ENCODE measurements around the gene RICTOR.
A peak's percentile ranks its signal among the peaks of the same experiment; 100 is the strongest.

Gene RICTOR, protein sequence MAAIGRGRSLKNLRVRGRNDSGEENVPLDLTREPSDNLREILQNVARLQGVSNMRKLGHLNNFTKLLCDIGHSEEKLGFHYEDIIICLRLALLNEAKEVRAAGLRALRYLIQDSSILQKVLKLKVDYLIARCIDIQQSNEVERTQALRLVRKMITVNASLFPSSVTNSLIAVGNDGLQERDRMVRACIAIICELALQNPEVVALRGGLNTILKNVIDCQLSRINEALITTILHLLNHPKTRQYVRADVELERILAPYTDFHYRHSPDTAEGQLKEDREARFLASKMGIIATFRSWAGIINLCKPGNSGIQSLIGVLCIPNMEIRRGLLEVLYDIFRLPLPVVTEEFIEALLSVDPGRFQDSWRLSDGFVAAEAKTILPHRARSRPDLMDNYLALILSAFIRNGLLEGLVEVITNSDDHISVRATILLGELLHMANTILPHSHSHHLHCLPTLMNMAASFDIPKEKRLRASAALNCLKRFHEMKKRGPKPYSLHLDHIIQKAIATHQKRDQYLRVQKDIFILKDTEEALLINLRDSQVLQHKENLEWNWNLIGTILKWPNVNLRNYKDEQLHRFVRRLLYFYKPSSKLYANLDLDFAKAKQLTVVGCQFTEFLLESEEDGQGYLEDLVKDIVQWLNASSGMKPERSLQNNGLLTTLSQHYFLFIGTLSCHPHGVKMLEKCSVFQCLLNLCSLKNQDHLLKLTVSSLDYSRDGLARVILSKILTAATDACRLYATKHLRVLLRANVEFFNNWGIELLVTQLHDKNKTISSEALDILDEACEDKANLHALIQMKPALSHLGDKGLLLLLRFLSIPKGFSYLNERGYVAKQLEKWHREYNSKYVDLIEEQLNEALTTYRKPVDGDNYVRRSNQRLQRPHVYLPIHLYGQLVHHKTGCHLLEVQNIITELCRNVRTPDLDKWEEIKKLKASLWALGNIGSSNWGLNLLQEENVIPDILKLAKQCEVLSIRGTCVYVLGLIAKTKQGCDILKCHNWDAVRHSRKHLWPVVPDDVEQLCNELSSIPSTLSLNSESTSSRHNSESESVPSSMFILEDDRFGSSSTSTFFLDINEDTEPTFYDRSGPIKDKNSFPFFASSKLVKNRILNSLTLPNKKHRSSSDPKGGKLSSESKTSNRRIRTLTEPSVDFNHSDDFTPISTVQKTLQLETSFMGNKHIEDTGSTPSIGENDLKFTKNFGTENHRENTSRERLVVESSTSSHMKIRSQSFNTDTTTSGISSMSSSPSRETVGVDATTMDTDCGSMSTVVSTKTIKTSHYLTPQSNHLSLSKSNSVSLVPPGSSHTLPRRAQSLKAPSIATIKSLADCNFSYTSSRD (N-terminal part only)

DNA sequence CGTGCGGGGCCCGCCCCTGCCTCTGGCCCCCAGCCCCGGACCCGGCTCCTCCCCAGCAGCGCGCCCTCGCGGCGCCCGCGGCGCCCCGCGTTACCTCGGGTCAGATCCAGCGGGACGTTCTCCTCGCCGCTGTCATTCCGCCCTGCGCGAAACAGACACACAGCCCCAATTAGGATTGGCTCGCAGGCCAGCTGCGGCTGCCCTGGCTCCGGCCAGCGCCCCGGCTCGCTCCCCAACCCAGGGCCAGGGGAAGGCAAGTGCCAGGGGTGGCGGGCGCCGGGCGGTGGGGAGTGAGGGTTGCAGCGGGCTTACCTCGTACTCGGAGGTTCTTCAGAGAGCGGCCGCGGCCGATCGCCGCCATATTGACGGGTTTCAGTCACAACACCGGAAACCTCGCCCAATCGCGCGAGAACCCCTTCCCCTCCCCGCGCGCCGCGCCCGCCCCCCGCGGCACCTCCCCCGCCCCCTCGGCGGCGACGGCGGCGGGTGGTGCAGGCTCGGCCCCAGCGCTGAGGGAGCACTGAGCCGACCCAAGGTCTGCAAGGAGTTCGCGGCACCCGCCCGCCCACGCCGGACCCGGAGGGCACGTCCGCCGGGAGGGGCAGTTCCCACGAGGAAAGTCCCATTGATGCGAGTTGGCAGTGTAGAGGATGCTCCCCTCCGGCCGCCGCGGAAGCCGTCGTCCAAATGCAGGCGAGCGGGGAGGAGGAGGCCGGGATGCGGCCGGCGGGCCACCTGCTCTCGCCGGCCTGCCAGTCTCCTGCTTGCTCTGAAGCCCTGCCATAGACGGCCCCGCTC lies at the start of gene RICTOR:
Gene RICTOR, minus strand, starts transcription at position 383 of the 798 bp plus-strand sequence. Its CDS starts 22 bp downstream, at position 361.
- H3K27ac ChIP-seq = peak within 1 kb of the TSS; percentile 90
- DNase-seq (ENCODE audit: low read depth, low spot score) = peak; percentile 59

DNA sequence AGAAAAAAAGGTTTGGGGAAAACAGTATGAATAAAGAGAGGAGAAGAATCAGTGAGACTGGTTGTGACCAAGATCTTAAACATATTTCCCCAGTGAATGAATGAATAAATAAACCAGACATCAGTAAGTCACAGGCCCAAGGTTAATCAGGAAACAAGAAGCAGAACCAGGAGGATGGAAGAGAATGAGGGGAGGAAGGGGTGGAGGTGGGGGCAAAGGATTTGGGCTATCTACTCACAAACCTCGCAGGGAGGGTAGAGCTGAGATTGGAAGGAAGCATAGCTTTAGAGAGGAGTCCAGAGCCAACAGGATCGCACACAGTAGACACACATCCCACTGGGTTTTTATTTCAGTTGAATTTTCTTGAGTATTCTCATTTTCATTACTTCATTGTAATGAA lies 47.7 kb upstream of the RICTOR start:
- DNase-seq (ENCODE audit: low read depth, low spot score) = no peak
- H3K27ac ChIP-seq = no peak overlapping the region

DNA sequence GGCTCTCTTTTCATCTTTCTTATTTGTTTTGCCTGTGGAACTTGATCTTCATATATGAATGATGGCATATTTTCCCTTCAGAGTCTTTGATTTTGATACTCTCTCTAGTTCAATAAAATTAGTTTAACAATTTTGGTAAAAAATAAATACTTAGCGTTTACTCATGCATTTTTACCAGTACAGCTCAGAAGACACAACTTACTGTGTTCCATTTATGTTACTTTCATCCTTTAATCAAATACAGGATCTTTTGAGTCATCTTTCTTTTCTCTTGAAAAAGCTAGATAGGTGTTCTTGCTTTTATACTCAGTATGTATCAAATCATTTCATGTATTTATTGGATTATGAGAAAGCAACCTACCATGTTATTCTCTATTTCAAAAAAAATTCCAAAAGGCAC lies 47.1 kb upstream of the RICTOR start:
- no peak overlapping the region for H3K27ac ChIP-seq
- no peak for DNase-seq (ENCODE audit: low read depth, low spot score)

DNA sequence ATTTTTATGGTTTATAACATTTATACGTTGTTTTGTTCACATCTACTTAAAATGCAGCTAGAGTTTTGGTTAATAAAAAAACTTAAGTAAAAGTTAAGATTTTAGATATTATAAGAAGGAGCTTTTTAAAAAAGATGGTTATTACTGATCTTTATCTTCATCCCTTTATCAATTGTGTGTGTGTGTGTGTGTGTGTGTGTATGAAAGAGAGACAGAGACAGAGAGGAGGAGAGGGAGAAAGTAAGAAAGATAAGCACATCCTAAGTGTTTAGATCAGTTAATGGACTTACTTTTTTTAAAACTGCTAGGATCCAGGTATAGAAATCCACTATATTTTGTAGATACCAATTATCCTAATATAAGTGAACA lies 45.8 kb upstream of the RICTOR start:
- DNase-seq (ENCODE audit: low read depth, low spot score) = no peak

DNA sequence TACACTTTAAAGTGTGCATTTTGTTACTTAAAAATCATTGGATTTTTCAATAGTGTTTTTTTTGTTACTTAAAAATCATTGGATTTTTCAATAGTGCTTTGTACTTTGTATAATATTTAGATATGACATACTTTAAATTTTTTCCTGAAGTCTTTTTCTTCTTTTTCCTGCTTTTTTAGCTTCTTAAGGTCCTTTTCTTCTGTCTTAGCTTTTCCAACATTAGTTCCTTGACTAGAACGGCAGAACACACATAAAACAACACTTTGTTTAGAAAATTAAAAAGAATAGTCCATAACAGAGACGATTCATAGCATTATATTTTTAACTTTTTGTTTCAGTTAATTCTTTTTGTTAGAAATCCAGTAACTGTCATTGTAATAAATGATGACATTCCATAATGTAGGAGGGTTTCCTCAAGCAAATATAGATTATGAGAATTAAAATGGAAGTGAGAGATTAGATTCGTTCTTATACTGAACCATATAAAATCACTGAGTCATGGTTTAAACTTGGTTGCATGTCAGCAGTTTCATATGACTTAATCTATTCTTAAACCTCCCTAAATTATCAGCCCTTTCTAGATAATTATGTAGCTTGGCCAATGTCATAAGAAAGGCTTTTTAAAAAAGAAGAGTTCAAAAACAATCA lies 45.3 kb upstream of the RICTOR start:
- no peak overlapping the region for H3K27ac ChIP-seq
- DNase-seq (ENCODE audit: low read depth, low spot score) = no peak

More for the DNA sequence above, 45.8 kb upstream of the RICTOR start:
- H3K27ac ChIP-seq = no peak overlapping the region

DNA sequence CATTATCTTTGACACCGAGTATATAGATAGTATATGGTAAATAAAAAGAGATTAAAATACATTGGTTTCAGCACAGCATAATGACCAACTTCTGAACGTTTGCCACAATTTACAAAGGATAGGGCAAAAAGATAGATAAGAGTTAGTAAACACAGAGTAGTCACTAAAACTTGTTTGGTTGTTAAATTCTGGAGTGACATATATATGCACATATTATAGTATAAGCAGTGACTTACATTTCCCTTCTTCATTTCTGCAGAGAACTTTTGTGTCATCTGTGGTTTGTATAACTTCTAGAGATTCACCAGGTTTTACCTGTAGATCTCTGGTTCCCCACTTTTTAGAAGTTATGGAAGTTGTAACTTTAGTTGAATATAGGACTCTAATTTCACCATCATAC lies 44.4 kb upstream of the RICTOR start:
- H3K27ac ChIP-seq = no peak overlapping the region
- no peak for DNase-seq (ENCODE audit: low read depth, low spot score)

DNA sequence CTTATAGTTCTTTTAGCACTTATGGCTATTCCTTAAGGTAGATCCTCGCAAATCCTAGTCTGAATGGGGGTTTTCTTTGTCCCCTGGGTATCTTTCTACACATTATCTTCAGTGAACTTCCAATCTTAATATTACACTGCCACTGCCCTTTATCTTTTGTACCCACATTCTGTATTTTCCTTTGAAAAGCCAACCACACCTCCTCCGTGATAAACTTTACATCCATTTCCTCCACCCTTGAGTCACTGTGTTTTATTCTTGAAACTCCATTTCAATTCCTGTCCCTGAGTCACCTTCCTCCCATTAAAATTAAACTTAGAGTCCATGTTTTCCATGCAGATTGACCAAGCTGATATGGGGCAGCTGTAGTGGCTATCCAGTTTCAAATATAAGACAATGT lies 43.2 kb upstream of the RICTOR start:
- H3K27ac ChIP-seq = peak overlapping the region; percentile 9
- DNase-seq (ENCODE audit: low read depth, low spot score) = no peak

DNA sequence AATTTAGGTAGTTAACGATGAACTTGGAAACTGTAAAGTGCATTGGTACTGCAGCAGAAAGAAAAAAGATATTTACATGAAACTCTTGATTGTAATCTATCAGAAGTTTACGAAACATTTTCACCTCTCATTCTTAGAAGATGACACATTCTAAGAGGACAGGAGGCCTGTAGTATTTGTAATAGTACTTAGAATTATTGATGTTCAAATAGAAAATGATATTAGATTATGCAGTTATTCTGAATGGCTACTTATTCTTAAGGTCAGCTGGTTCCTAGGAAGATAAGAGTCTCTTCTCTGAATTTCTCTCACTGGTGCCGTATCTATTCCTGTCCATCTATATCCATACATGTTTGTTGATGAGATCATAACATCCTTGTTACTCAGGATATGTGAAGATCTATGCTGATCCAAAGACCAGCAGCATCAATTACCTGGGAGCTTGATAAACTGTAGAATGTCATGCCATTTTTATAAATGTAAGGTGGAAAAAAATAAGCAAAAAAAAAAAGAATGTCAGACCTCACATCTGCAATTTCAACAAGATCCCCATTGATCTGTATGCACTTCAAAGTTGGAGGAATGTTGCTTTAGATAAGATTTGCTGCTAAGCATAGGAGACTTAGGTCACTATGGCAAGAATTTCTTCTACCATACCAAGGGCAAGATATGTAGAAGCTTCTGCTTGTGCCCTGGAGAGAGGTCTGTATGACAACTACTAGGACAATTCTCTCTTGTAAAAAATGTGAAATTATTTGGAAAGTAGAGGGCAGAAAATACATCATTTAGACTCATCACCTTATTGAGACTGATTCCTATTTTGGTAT lies 42.4 kb upstream of the RICTOR start:
- H3K27ac ChIP-seq = no peak overlapping the region
- no peak for DNase-seq (ENCODE audit: low read depth, low spot score)

DNA sequence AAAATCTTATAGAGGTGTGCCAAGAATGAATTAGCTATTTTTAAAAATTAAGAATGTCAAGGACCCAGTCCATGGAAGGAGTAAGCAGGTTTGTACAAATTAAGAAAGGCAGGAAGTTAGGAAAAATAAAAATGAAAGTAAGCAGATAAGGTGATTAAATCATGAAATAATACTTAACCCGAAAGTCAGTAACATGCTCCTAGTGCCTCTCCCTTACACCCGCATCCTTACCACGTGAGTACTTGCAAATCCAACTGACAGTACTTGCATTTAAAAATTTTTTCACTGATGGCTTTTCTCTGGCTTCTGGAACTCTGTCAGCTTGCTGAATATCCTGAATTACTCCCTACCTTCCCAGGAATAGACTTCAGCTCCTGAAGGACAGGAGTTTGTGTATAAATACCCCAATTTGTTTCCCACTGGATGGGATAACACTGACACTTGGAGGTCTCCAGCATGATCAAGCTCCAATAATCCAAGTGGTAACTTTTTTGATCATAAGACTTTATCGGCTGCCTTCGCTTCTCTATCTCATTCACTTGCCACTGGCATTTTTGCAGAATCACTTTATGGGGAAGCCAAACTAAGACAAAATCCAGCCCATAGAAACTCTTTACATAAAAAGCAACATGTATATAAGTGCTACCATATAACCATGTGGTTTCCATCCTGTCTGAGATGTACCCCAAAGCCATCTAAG lies 41.6 kb upstream of the RICTOR start:
- DNase-seq (ENCODE audit: low read depth, low spot score) = no peak
- no peak overlapping the region for H3K27ac ChIP-seq

DNA sequence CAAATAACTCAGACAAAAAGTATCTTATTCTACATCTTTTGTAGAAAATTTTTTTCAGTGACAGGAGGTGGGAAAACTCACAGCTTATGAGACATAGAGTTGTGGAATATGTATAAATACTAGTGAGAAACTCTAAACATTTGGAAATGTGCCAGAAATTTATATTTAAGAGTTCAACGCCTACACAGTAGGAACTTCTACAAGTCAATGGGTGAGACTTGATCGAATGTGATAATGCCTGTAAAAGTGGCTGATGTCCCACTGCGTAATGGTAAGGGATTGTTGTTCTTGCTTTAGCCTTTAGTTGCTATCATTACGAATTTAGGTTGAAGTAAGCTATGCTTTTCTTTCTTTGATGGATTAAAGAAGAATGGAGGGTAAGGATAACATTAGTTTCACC lies 40.0 kb upstream of the RICTOR start:
- no peak overlapping the region for H3K27ac ChIP-seq
- no peak for DNase-seq (ENCODE audit: low read depth, low spot score)

DNA sequence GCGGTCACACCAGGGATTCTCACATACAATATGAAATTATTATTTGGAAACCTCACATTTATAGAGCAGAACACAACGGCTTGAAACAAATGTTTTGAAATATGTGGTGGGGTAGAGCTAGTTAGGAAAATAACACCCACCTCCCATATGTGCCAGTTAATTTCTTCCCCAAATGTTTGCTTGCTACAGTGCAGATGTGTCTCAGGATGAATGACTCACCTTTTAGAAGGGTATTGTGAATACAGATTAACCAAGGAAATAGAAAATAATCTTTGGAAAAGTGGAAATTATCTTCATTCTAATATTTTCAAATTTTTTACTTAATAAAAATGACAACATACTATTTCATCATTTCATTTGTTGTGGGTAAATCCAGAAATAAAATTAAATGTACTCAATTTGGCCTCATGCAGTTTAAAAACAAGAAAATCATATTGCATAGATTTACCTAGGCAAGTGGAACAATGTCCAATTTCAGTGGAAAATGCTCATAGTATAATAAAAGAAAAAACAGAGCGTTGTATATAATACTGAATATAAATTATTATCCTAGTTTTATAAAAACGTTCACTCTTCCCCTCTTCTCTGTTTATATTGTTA lies 39.3 kb upstream of the RICTOR start:
- no peak overlapping the region for H3K27ac ChIP-seq
- DNase-seq (ENCODE audit: low read depth, low spot score) = no peak

DNA sequence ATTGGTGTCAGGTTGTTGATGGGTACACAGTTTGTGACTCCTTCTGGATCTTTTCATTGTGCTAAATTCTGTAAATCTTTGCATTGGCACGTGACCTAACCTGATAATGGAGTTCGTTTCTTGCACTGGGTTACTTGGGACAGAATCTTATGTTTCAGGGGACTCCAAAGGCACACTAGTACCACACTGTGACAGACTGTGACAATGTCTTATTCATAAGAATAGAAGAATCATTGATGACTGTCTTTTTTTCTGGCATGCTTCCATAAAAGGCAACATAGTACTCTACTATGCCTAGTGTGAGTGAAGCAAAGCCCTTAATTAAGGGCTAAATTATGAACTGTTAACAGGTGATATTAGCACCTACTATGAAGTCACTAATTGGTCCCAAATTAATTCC lies 35.4 kb upstream of the RICTOR start:
- DNase-seq (ENCODE audit: low read depth, low spot score) = no peak
- H3K27ac ChIP-seq = no peak overlapping the region

DNA sequence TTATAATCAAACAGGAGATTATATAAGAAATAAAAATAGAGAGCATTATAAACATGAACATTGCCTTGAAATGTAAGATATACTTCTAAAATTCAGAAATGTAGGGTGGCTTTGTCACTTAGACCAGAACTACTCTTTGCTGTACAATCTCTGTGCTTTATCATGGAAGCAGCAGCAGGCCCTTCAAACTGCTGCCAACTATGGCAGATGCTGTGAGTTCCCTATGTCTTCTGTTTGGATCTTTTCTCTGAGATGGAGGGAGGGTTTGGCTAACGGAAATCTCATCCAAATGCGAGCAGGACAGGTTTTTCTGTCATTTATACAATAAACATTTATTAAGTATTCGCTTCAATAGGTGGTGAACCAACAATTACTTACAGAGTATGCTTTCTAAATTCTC lies 34.8 kb upstream of the RICTOR start:
- no peak overlapping the region for H3K27ac ChIP-seq
- no peak for DNase-seq (ENCODE audit: low read depth, low spot score)

DNA sequence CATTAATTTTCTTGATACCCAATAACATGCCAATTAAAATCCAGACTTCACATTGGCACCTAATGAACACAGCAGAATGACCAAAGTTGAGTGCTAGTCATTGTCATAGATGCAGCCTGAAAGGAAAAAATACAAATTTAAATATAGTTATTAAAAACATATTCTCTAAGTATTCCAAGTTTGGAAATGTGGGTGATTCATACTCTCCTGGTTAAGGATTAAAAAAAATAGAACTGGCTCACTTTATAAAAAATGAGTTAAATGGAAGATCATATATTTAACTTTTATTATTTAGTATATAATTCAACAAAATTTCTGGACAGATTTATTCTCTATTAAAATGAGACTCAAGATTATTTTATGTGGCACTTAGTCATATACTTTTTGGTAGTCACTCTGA lies 33.2 kb upstream of the RICTOR start:
- no peak for DNase-seq (ENCODE audit: low read depth, low spot score)
- no peak overlapping the region for H3K27ac ChIP-seq

DNA sequence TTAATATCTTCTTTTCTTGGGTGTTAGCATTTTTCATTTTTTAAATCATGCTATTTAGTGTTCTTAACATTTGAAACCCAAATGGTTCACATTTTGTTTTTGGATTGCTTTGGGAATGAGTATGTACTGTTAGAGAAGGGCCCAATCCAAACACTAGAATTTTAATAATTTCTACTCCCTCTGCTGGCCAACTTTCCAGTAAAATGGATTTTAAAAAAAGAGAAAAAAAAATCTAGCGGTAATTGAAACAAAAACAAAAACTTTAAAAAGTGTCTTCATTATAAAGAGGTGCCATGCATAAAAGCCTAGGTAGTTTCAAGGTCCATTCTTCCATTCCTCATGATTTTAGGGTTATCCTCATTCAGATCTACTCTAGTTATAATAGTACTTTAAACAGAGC lies 32.1 kb upstream of the RICTOR start:
- DNase-seq (ENCODE audit: low read depth, low spot score) = no peak
- H3K27ac ChIP-seq = no peak overlapping the region

DNA sequence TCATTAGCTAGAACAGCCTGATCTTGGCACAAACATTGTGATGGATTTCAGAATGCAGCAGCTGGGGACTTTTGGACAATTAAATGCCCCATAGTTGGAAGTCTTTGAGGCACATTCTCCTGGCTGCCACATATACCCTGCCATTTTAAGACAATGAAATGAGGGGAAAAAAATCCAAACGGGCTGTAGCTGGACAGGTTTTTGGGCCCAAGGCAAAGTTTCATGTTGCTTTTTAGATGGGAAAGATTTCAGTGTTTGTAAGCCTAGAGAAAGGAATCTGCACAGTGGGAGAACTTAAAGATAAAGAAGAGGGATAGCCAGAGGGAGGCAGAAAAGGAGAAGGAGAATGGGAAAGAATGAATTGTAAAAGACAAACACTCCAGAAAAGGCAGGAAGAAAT lies 30.0 kb upstream of the RICTOR start:
- no peak for DNase-seq (ENCODE audit: low read depth, low spot score)
- H3K27ac ChIP-seq = no peak overlapping the region

DNA sequence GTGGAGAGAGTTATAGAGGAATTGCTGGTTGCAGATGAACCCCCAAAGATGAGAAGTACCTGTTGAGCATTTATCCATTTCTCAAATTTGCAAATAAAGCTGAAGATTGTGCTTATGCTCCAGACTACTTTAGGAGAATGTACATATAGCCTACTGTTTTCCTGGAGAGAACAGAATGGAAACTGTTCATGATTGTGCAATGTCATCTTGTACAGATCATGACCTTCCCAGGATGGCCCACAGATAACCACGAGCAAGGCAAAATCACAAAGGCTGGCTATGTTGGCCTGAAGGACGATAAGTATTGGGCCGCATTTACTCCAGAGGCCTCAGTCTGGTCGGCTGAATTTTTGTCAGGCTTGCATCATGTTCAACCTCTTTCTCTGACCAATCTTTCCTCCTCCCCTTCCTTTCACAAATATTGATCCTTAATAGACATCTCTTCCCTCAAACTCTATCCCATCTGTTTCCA lies 28.5 kb upstream of the RICTOR start:
- peak overlapping the region; percentile 89 for H3K27ac ChIP-seq
- DNase-seq (ENCODE audit: low read depth, low spot score) = no peak

All from epithelial cell of prostate (primary cell).